ENCODE results near the gene ICOSLG. TPM values are rescaled to one million over a fixed set of nuclear protein-coding genes. Genes with fewer than 3 reads are reported as not detected.
"Not testable (repeated sequence)": the region's sequence is repeated elsewhere in the genome, so short reads cannot be mapped to it uniquely, and the experiment has no call there.

Gene ICOSLG
- total RNA-seq (1 to 10 TPM in 3 of 6 donors, under 1 TPM in 3; 0.46 to 2.7 (median 0.99) TPM), polyA plus RNA-seq (under 1 TPM; 0.72 to 0.87 TPM)

GRCh38 chr21:44240842-44241241 lies at the start of gene ICOSLG:
ICOSLG (minus strand) TSS chr21:44240943; CDS start chr21:44240817, 126 bp downstream.
- H3K36me3 ChIP-seq; H3K4me3 ChIP-seq; intact Hi-C loops (cut with DNase I); H3K4me1 ChIP-seq; H3K27ac ChIP-seq; DNase-seq; H3K27me3 ChIP-seq; H3K9me3 ChIP-seq; FAIRE-seq: not testable (repeated sequence)
- peak; percentile 84 to 91 (median 86) for ATAC-seq
- no CpG with 5 or more reads among the region's 53 CpGs for WGBS, 2 donors

- 65 to 74% methylated on average over 24 of the region's 24 CpGs for WGBS, 2 donors
- ATAC-seq (no peak), FAIRE-seq (no peak), DNase-seq (peak in 3 of 6 donors; percentile 14 to 62 (median 49))
- intact Hi-C loops (cut with DNase I) = no loop called here
- no peak for TF ChIP-seq CTCF (IDR thresholded peaks at IDR 0.05)
- no peak overlapping the region for H3K4me3 ChIP-seq
- no peaks in the 10 kb centered on the region for H3K36me3 ChIP-seq
- H3K27me3 ChIP-seq = no peaks in the 10 kb centered on the region
- no peak overlapping the region for H3K27ac ChIP-seq
- no peaks in the 10 kb centered on the region for H3K9me3 ChIP-seq
- no peaks in the 10 kb centered on the region for H3K4me1 ChIP-seq
These were observed 48.8 kb upstream of the ICOSLG start for GRCh38 chr21:44289381-44290010.

GRCh38 chr21:44288251-44289110 lies 47.7 kb upstream of the ICOSLG start:
- FAIRE-seq (no peak), ATAC-seq (no peak), DNase-seq (peak in 3 of 6 donors; percentile 16 to 55 (median 49))
- H3K4me1 ChIP-seq = no peaks in the 10 kb centered on the region
- no peak for TF ChIP-seq CTCF (IDR thresholded peaks at IDR 0.05)
- H3K36me3 ChIP-seq = no peaks in the 10 kb centered on the region
- H3K4me3 ChIP-seq = no peak overlapping the region
- no peak overlapping the region for H3K27ac ChIP-seq
- H3K9me3 ChIP-seq = no peaks in the 10 kb centered on the region
- WGBS, 2 donors = 65 to 86% methylated on average over 23 of the region's 23 CpGs
- H3K27me3 ChIP-seq = no peaks in the 10 kb centered on the region
- intact Hi-C loops (cut with DNase I) = no loop called here

- FAIRE-seq (no peak), DNase-seq (peak in 2 of 6 donors; percentile 54 to 67), ATAC-seq (no peak)
- 52 to 70% methylated on average over 28 to 31 of the region's 31 CpGs for WGBS, 2 donors
- intact Hi-C loops (cut with DNase I) = no loop called here
- no peak overlapping the region for H3K4me3 ChIP-seq
- no peaks in the 10 kb centered on the region for H3K36me3 ChIP-seq
- H3K9me3 ChIP-seq = no peaks in the 10 kb centered on the region
- H3K27me3 ChIP-seq = no peaks in the 10 kb centered on the region
- H3K27ac ChIP-seq = no peak overlapping the region
- no peak for TF ChIP-seq CTCF (IDR thresholded peaks at IDR 0.05)
- H3K4me1 ChIP-seq = no peaks in the 10 kb centered on the region
These were observed 46.2 kb upstream of the ICOSLG start for GRCh38 chr21:44286716-44287632.

Data from pancreas (tissue), 10 donors.